HUDEP-2 (cell line): ENCODE results near the gene GDPD5.

Experiments used
- DNase-seq, 76 experiments: peaks; one replicate each; lab custom pipeline; 2025; ENCODE audit not compliant: unreplicated experiment in 76 of 76; lab: John Stamatoyannopoulos, UW

GDPD5 gene

GRCh38 chr11:75525433-75526191 is at the start of gene GDPD5:
GDPD5 (minus strand) TSS chr11:75525941; CDS start chr11:75477735, 48,206 bp downstream.
- DNase-seq, result peak in 72 of 76 experiments; percentile 21 to 86 (median 77)

- DNase-seq, result no peak
Observed at GRCh38 chr11:75574698-75575602, 49.2 kb upstream of the GDPD5 start.

- DNase-seq, result no peak
Observed at GRCh38 chr11:75572744-75573143, 47.0 kb upstream of the GDPD5 start.

GRCh38 chr11:75571625-75572024 is 45.9 kb upstream of the GDPD5 start:
- no peak for DNase-seq

GRCh38 chr11:75570559-75571139 is 44.9 kb upstream of the GDPD5 start:
- DNase-seq, result no peak

GRCh38 chr11:75568616-75569219 is 43.0 kb upstream of the GDPD5 start:
- DNase-seq, result no peak

- DNase-seq, result no peak
Observed at GRCh38 chr11:75567971-75568370, 42.2 kb upstream of the GDPD5 start.

- DNase-seq, result no peak
Observed at GRCh38 chr11:75566763-75567279, 41.1 kb upstream of the GDPD5 start.

GRCh38 chr11:75565916-75566762 is 40.4 kb upstream of the GDPD5 start:
- no peak for DNase-seq

- DNase-seq, result no peak
Observed at GRCh38 chr11:75565221-75565814, 39.6 kb upstream of the GDPD5 start.

GRCh38 chr11:75563978-75564552 is 38.3 kb upstream of the GDPD5 start:
- DNase-seq, result peak in 1 of 76 experiments; percentile 34

GRCh38 chr11:75563501-75563977 is 37.8 kb upstream of the GDPD5 start:
- no peak for DNase-seq

GRCh38 chr11:75562836-75563484 is 37.2 kb upstream of the GDPD5 start:
- no peak for DNase-seq

- DNase-seq, result peak in 71 of 76 experiments; percentile 24 to 85 (median 72)
Observed at GRCh38 chr11:75562048-75562835, 36.5 kb upstream of the GDPD5 start, which contains the start of gene SERPINH1. SERPINH1 (plus strand) TSS chr11:75562253; CDS start chr11:75566350, 4,097 bp downstream.

GRCh38 chr11:75561426-75562047 is 35.8 kb upstream of the GDPD5 start:
- no peak for DNase-seq

GRCh38 chr11:75560644-75561043 is 34.9 kb upstream of the GDPD5 start:
- DNase-seq, result no peak
